BJ (cell line): ENCODE results near the gene ITGAV. TPM values are rescaled to one million over a fixed set of nuclear protein-coding genes. Genes with fewer than 3 reads are reported as not detected.

Experiments used
- CTCF ChIA-PET: fragments of 350-600 bp; formaldehyde crosslinking; extraction: SDS; loops from one replicate; lab custom pipeline; 2021; ENCODE audit warnings: antibody characterized with exemption, inconsistent platforms; lab: Yijun Ruan, JAX
- POLR2A ChIA-PET: fragments of 300-600 bp; sonication (Branson Sonifier 250); formaldehyde crosslinking; extraction: SDS; loops from one replicate; lab custom pipeline; 2021; ENCODE audit warnings: antibody characterized with exemption; lab: Charles Lee
- DNase-seq: peaks from one replicate; pipeline ENCODE4 v3.0.0-alpha.2; 2011; ENCODE audit warnings: low read depth
- H3K27me3 ChIP-seq: 2 replicates; pipeline ENCODE4 v1.6.0; 2011; ENCODE audit warnings: low read length; ENCODE audit not compliant: control insufficient read depth, insufficient read depth
- H3K36me3 ChIP-seq: 2 replicates; pipeline ENCODE4 v1.5.1; 2011; ENCODE audit warnings: low read length; ENCODE audit not compliant: control insufficient read depth, insufficient read depth
- H3K4me3 ChIP-seq: 2 replicates; pipeline ENCODE4 v1.5.1; 2011; ENCODE audit warnings: low read depth, mild to moderate bottlenecking, control low read depth, low read length
- polyA plus RNA-seq: library from polyadenylated mRNA; depleted of rRNA; stranded (reverse); fragments of >200 nt; gene quantifications from 2 replicates; pipeline ENCODE4 v1.2.3, GENCODE V29; 2011
- TF ChIP-seq, protein P1 (sequence below): IDR thresholded peaks from 2 replicates; pipeline ENCODE4 v1.5.1; 2011; ENCODE audit warnings: low read depth, mild to moderate bottlenecking, control low read depth, inconsistent platforms, low read length, moderate library complexity; ENCODE audit not compliant: insufficient read depth

Gene ITGAV
- polyA plus RNA-seq, 1 experiment = 103 TPM

DNA sequence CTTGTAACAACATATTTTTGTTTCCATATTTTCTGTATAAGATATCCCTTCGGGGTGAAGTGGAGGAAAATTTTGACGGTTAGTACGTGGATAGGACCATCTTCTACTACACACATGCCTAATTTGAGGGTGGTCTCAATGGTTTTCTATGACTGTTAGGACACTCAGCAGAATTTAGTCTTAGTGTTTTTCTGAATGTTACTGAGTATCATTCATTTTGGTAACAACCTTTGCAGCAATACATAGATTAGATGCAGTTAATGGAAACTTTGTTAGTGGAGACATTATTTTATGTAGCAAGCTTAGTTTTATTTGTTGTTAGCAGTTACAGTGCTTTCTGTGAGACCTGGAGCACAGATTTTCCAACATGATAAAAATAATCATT is 1.6 kb downstream of the ITGAV start:
- peak overlapping the region; percentile 73 for H3K4me3 ChIP-seq
- POLR2A ChIA-PET = no interaction called here
- TF ChIP-seq, protein P1, sequence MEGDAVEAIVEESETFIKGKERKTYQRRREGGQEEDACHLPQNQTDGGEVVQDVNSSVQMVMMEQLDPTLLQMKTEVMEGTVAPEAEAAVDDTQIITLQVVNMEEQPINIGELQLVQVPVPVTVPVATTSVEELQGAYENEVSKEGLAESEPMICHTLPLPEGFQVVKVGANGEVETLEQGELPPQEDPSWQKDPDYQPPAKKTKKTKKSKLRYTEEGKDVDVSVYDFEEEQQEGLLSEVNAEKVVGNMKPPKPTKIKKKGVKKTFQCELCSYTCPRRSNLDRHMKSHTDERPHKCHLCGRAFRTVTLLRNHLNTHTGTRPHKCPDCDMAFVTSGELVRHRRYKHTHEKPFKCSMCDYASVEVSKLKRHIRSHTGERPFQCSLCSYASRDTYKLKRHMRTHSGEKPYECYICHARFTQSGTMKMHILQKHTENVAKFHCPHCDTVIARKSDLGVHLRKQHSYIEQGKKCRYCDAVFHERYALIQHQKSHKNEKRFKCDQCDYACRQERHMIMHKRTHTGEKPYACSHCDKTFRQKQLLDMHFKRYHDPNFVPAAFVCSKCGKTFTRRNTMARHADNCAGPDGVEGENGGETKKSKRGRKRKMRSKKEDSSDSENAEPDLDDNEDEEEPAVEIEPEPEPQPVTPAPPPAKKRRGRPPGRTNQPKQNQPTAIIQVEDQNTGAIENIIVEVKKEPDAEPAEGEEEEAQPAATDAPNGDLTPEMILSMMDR = no peak
- H3K27me3 ChIP-seq = no peaks in the 10 kb centered on the region
- no peak for DNase-seq
- H3K36me3 ChIP-seq = no peaks in the 10 kb centered on the region
- CTCF ChIA-PET = no interaction called here

- Histone ChIP-seq H3K27me3 (no peaks in the 10 kb centered on the region), H3K4me3 (no peak overlapping the region), H3K36me3 (no peaks in the 10 kb centered on the region)
- POLR2A ChIA-PET = no interaction called here
- CTCF ChIA-PET = no interaction called here
- no peak for DNase-seq
- TF ChIP-seq, protein P1 = no peak
Observed at GRCh38 chr2:186592137-186592875, 2.5 kb downstream of the ITGAV start.

DNA sequence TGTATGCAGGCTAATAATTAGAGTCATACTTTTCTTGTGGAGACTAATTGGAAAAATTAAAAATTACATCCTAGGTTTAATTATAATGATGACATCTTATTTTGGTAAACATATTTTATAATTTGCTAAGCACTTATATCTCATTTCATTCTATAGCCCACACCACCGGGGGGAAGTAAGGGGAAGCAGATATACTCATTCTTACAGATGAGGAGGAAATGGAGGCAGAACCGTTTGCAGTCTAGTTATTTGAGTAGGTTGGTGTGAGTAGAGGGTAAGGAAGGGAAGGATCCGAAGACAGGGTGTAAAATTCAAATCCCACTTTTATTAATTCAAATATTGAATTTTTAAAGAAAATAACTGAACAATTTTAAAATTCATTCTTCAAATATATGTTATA is 3.7 kb downstream of the ITGAV start:
- ChIA-PET CTCF (no interaction called here), POLR2A (no interaction called here)
- Histone ChIP-seq H3K36me3 (no peaks in the 10 kb centered on the region), H3K4me3 (no peak overlapping the region), H3K27me3 (no peaks in the 10 kb centered on the region)
- DNase-seq = no peak
- TF ChIP-seq, protein P1 = no peak

GRCh38 chr2:186594001-186594722 is 4.3 kb downstream of the ITGAV start:
- TF ChIP-seq, protein P1 = no peak
- ChIA-PET POLR2A (no interaction called here), CTCF (interaction anchor here (1.0 kb wide), 1 partner anchor 95 kb away, joined by 4 read pairs; no protein-coding TSS in a partner anchor)
- Histone ChIP-seq H3K36me3 (no peaks in the 10 kb centered on the region), H3K4me3 (no peak overlapping the region), H3K27me3 (no peaks in the 10 kb centered on the region)
- DNase-seq = no peak

GRCh38 chr2:186595219-186595618 is 5.4 kb downstream of the ITGAV start:
- CTCF ChIA-PET = interaction anchor here (1.0 kb wide), 1 partner anchor 96 kb away, joined by 4 read pairs; no protein-coding TSS in a partner anchor
- POLR2A ChIA-PET = no interaction called here

More at GRCh38 chr2:186595219-186595618, 5.4 kb downstream of the ITGAV start:
- TF ChIP-seq, protein P1 = no peak
- no peak for DNase-seq
- Histone ChIP-seq H3K4me3 (no peak overlapping the region), H3K27me3 (no peaks in the 10 kb centered on the region), H3K36me3 (no peaks in the 10 kb centered on the region)
